Stimulated activated CD4-positive, alpha-beta T cell treated with anti-CD3 and anti-CD28 coated beads, Interleukin-12 subunit alpha, Interleukin-12 subunit beta, amount 100 ng/mL, for 4 hours (primary cell): ENCODE results near the gene MXI1.
"Not testable (repeated sequence)": the region's sequence is repeated elsewhere in the genome, so short reads cannot be mapped to it uniquely, and the experiment has no call there.

Experiments
- DNase-seq: peaks from one replicate; pipeline ENCODE4 v3.0.0-alpha.2; 2020

Gene MXI1

DNA sequence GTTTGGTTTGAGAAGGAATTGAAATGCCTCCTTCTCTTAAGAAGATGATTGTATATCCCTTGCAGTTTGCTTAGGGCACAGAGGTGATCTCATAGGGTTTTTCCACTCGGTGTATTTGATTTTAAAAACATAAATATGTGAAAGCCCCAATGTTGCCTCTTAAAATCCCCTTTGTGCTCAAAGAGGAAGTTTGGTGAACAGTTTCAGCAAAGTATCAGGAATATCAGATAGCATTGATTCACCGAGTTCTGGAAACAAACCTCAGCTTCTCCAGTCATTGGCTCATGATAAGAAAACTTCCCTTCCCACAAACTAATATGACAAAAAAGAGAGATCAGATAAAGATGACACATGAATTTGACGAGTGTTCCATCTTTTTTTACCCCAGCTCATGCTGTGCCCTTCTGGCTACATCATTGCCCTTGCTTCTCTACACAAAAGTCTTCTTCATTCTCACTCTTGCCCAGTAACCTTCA lies 117.4 kb downstream of the MXI1 start:
- DNase-seq: no peak

DNA sequence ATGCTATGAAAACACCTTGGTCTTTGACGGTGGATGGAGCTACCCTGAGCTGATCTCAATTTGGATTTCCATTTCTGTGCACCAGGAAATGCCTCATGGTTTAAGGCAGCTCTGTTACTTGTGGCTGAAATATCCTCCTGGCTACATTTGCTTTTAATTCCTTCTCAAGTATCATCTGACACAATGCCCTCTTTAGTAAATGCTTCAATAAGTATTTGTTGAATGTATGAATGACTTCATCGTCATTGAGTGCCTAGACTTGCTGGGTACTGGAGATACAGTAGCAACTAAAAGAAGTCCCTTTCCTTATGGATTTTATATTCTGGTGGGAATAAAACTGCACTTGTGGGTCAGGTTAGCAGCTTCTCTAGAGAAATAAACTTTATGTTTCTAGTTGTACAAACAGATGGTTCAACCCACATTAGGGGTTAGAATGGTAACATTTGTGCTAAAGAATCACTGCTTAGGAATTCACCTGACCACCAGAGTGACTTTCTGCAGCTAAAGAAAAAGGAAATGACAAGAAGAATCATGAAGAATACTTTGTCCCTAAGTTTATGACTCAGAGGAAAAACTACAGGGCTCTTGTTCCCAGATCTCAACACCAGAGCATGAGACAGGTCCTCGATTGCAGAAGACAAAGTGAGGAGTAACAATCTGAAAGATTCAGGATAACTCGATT lies 119.1 kb downstream of the MXI1 start:
- no peak for DNase-seq

- DNase-seq: no peak
Observed at GRCh38 chr10:110327262-110327914, 120.0 kb downstream of the MXI1 start.

GRCh38 chr10:110330675-110331074 lies 123.3 kb downstream of the MXI1 start:
- no peak for DNase-seq

DNA sequence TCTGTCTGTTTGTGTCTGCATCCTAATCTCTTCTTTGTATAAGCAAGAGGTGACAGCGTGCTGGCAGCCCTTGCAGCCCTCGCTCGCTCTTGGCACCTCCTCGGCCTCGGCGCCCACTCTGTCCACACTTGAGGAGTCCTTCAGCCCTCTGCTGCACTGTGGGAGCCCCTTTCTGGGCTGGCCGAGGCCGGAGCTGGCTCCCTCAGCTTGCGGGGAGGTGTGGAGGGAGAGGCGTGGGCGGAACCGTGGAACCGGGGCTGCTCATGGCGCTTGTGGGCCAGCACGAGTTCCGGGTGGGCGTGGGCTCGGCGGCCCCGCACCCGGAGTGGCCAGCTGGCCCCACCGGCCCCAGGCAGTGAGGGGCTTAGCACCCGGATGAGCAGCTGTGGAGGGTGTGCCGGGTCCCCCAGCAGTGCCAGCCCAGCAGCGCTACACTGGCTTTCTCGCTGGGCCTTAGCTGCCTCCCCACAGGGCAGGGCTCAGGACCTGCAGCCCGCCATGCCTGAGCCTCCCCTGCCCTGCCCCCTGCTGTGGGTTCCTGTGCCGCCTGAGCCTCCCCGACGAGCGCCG lies 123.9 kb downstream of the MXI1 start:
- not testable (repeated sequence) for DNase-seq

- no peak for DNase-seq
Observed at GRCh38 chr10:110334061-110334656, 126.8 kb downstream of the MXI1 start.

DNA sequence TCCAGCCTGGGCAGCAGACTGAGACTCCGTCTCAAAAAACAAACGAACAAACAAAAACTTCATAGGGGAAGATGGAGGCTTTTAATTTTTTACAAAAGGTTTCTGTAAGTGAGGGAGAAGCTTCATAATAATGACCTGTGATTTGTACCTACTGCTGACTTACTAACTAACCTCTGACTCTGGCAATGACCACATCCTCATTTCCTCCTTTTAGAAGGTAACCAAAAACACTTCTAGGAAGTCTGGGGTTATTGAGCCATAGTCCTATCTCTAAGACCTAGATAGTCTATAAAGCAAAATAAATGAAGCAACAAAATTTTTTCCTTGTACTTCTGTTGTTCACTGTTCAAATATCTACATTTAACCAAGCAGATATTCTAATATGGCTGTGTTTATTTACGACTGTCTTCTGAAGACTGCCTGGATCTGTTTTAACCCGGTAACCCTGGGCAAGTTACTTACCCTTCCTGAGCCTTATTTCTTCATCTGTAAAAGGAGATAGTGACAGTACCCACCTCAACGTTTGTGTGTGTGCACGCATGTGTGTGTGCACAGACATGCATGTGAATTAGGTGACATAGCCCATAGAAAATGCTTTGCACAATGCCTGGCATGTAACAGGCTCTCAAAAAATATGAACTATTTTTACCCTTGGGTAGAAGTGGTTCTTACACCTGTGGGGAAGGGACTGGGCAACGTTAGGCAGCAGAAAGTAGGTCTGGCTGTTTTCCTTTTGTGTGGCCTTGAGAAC lies 128.1 kb downstream of the MXI1 start:
- DNase-seq: no peak

- DNase-seq: no peak
Observed at GRCh38 chr10:110336111-110336721, 128.8 kb downstream of the MXI1 start.
